HCT116 (cell line): ENCODE results near the gene AIMP1. TPM values are rescaled to one million over a fixed set of nuclear protein-coding genes. Genes with fewer than 3 reads are reported as not detected.

Experiments used
- ATAC-seq: fragments of 200-7000 bp; cut with Tn5 transposase; 2 replicates; pipeline ENCODE4 v1.9.1; 2020; ENCODE audit warnings: mild to moderate bottlenecking, moderate library complexity
- BruUV-seq: library from RNA; stranded (reverse); fragments of 400-500 nt; replicated peaks from 2 replicates; lab custom pipeline; 2021; lab: Mats Ljungman, UMichigan
- CTCF ChIA-PET: fragments of 300-600 bp; sonication (Branson Sonifier 250); formaldehyde crosslinking; loops from one replicate; lab custom pipeline; 2021; ENCODE audit warnings: antibody characterized with exemption; lab: Charles Lee
- POLR2A ChIA-PET: fragments of 300-600, 350-600 bp; sonication (Branson Sonifier 250); formaldehyde crosslinking; loops from one replicate; lab custom pipeline; 2021; ENCODE audit warnings: antibody characterized with exemption; lab: Charles Lee
- RAD21 ChIA-PET, 2 experiments: fragments of 300-600 bp; sonication (Branson Sonifier 250); formaldehyde crosslinking; loops; one replicate each; lab custom pipeline; 2023; ENCODE audit warnings: low total read pairs in 2 of 2; ENCODE audit not compliant: uncharacterized antibody in 2 of 2, unreplicated experiment in 2 of 2, low non-redundant PET in 1 of 2; lab: Charles Lee
- DNase-seq: peaks from one replicate; pipeline ENCODE4 v3.0.0-alpha.2; 2010; ENCODE audit warnings: low read depth, low spot score
- H2AFZ ChIP-seq: fragments of 200-600 bp; shearing (Covaris generic), sonication (generic); 2 replicates; pipeline ENCODE4 v1.6.1; 2017; ENCODE audit warnings: low read depth, mixed run types, mixed read lengths, antibody characterized with exemption, low read length; ENCODE audit not compliant: poor library complexity, severe bottlenecking
- H3K27ac ChIP-seq: 2 replicates; pipeline ENCODE4 v1.5.1; 2012; ENCODE audit warnings: low read depth, low read length
- H3K27me3 ChIP-seq: fragments of 200-600 bp; sonication (generic); 2 replicates; pipeline ENCODE4 v1.6.1; 2016; ENCODE audit warnings: mixed run types, low read length, mixed read lengths; ENCODE audit not compliant: insufficient read depth
- H3K36me3 ChIP-seq, 2 experiments: fragments of 200-500 bp in 1 of 2; fragments of 200-600 bp in 1 of 2; sonication (Bioruptor generic) in 1 of 2; sonication (generic) in 1 of 2; 2 replicates each; pipeline versions ENCODE4 v1.5.1 to v1.6.1; 2014 to 2016; ENCODE audit warnings: low read length in 2 of 2, inconsistent platforms in 1 of 2, mixed read lengths in 1 of 2, mixed run types in 1 of 2; ENCODE audit not compliant: insufficient read depth in 2 of 2, control insufficient read depth in 1 of 2
- H3K4me1 ChIP-seq, 2 experiments: fragments of 200-600 bp in 1 of 2; sonication (generic) in 1 of 2; 2 replicates each; pipeline versions ENCODE4 v1.5.1 to v1.6.1; 2012 to 2017; ENCODE audit warnings: low read length in 2 of 2, inconsistent platforms in 1 of 2, mild to moderate bottlenecking in 1 of 2, mixed read lengths in 1 of 2, mixed run types in 1 of 2, moderate library complexity in 1 of 2; ENCODE audit not compliant: insufficient read depth in 2 of 2, control insufficient read depth in 1 of 2
- H3K4me2 ChIP-seq: fragments of 200-600 bp; sonication (generic); 2 replicates; pipeline ENCODE4 v1.6.1; 2017; ENCODE audit warnings: mixed run types, low read length, mixed read lengths
- H3K4me3 ChIP-seq, 2 experiments: fragments of 200-600 bp in 1 of 2; sonication (generic) in 1 of 2; replicated peaks in 1 of 2; 2 replicates each; pipeline ENCODE4 v1.5.1; 2011 to 2016; ENCODE audit warnings: low read length in 2 of 2, control low read depth in 1 of 2, low read depth in 1 of 2, mild to moderate bottlenecking in 1 of 2, mixed read lengths in 1 of 2, mixed run types in 1 of 2
- H3K79me2 ChIP-seq: fragments of 200-600 bp; sonication (generic); 2 replicates; pipeline ENCODE4 v1.6.1; 2017; ENCODE audit warnings: mild to moderate bottlenecking, mixed run types, low read length, moderate library complexity, mixed read lengths; ENCODE audit not compliant: insufficient read depth
- H3K9ac ChIP-seq: fragments of 200-600 bp; sonication (generic); 2 replicates; pipeline ENCODE4 v1.6.1; 2016; ENCODE audit warnings: low read length, mixed read lengths
- H3K9me2 ChIP-seq: fragments of 200-600 bp; sonication (generic), shearing (Covaris generic); 2 replicates; pipeline ENCODE4 v1.6.1; 2017; ENCODE audit warnings: mixed run types, mild to moderate bottlenecking, moderate library complexity; ENCODE audit not compliant: insufficient read depth
- H3K9me3 ChIP-seq, 2 experiments: fragments of 200-500 bp in 1 of 2; fragments of 200-600 bp in 1 of 2; sonication (Bioruptor generic) in 1 of 2; sonication (generic) in 1 of 2; 2 replicates each; pipeline ENCODE4 v1.6.1; 2014 to 2017; ENCODE audit warnings: low read length in 2 of 2, mixed read lengths in 2 of 2, inconsistent platforms in 1 of 2, low read depth in 1 of 2, mild to moderate bottlenecking in 1 of 2, mixed run types in 1 of 2, moderate library complexity in 1 of 2; ENCODE audit not compliant: control insufficient read depth in 1 of 2, insufficient read depth in 1 of 2
- H4K20me1 ChIP-seq: fragments of 200-600 bp; sonication (generic), shearing (Covaris generic); 2 replicates; pipeline ENCODE4 v1.6.1; 2017; ENCODE audit warnings: mixed run types, mild to moderate bottlenecking, moderate library complexity; ENCODE audit not compliant: insufficient read depth
- CBX3 ChIP-seq: IDR thresholded peaks from 2 replicates; pipeline ENCODE4 v1.6.1; 2012; ENCODE audit warnings: low read depth
- CEBPB ChIP-seq: IDR thresholded peaks from 2 replicates; pipeline ENCODE4 v1.6.1; 2012; ENCODE audit warnings: low read depth
- EGR1 ChIP-seq: IDR thresholded peaks from 2 replicates; pipeline ENCODE4 v1.6.1; 2012; ENCODE audit warnings: low read depth
- ELF1 ChIP-seq: IDR thresholded peaks from 2 replicates; pipeline ENCODE4 v1.6.1; 2012; ENCODE audit warnings: low read depth, borderline replicate concordance
- EZH2 ChIP-seq: fragments of 200-600 bp; sonication (generic); IDR thresholded peaks from 2 replicates; pipeline ENCODE4 v1.6.1; 2017; ENCODE audit warnings: antibody characterized with exemption, mixed run types
- FOSL1 ChIP-seq: IDR thresholded peaks from 2 replicates; pipeline ENCODE4 v1.6.1; 2012; ENCODE audit warnings: low read depth
- MAX ChIP-seq: IDR thresholded peaks from 2 replicates; pipeline ENCODE4 v1.6.1; 2012
- POLR2A ChIP-seq: IDR thresholded peaks from 2 replicates; pipeline ENCODE4 v1.7.0; 2011; ENCODE audit warnings: borderline replicate concordance; ENCODE audit not compliant: insufficient read depth, insufficient read length; ENCODE audit errors: extremely low read depth
- RAD21 ChIP-seq: IDR thresholded peaks from 2 replicates; pipeline ENCODE4 v1.6.1; 2012; ENCODE audit warnings: low read depth, mild to moderate bottlenecking
- SIN3A ChIP-seq: IDR thresholded peaks from 2 replicates; pipeline ENCODE4 v1.6.1; 2012; ENCODE audit warnings: low read depth
- SP1 ChIP-seq: IDR thresholded peaks from 2 replicates; pipeline ENCODE4 v1.6.1; 2012; ENCODE audit warnings: low read depth
- YY1 ChIP-seq: IDR thresholded peaks from 2 replicates; pipeline ENCODE4 v1.6.1; 2011; ENCODE audit warnings: low read length, low read depth, moderate library complexity, mild to moderate bottlenecking; ENCODE audit not compliant: insufficient replicate concordance; ENCODE audit errors: extremely low read depth
- ZBTB33 ChIP-seq: IDR thresholded peaks from 2 replicates; pipeline ENCODE4 v1.6.1; 2011; ENCODE audit warnings: mild to moderate bottlenecking, low read length, moderate library complexity; ENCODE audit not compliant: insufficient replicate concordance; ENCODE audit errors: extremely low read depth
- ZNF274 ChIP-seq: fragments of 200-500 bp; sonication (Bioruptor generic); IDR thresholded peaks from 2 replicates; pipeline ENCODE4 v1.6.1; 2014; ENCODE audit warnings: mild to moderate bottlenecking, low read depth, low read length, inconsistent platforms
- intact Hi-C: fragments of 100-400 bp; cut with micrococcal nuclease; formaldehyde crosslinking; loops from 2 replicates; pipeline ENCODE4 v1.10.0; 2022
- total RNA-seq: library from RNA; stranded (reverse); gene quantifications from one replicate; pipeline ENCODE4 v1.2.1, GENCODE V29; 2021; ENCODE audit not compliant: unreplicated experiment

Gene AIMP1
- total RNA-seq, 1 experiment from 2014 or later: 67.4 TPM

- no peak for TF ChIP-seq ZBTB33
Measured at GRCh38 chr4:106338671-106339070, 22.3 kb downstream of the AIMP1 start (continued).

GRCh38 chr4:106339431-106339830 lies 23.1 kb downstream of the AIMP1 start:
- no peaks in the 10 kb centered on the region for H3K4me1 ChIP-seq
- ChIA-PET CTCF (no interaction called here), RAD21 (no interaction called here), POLR2A (no interaction called here)
- no peak overlapping the region for H3K4me2 ChIP-seq
- H3K79me2 ChIP-seq: peaks cover 57% of the 10 kb centered on the region
- ATAC-seq (no peak), DNase-seq (no peak)
- H4K20me1 ChIP-seq: peaks cover 7% of the 10 kb centered on the region; the same call in 1 of the 2 replicates
- peaks cover 10 to 19% of the 10 kb centered on the region in 2 experiments; a peak in 3 of 4 replicates for H3K36me3 ChIP-seq
- no peak overlapping the region for H2AFZ ChIP-seq
- no peaks in the 10 kb centered on the region for H3K9me3 ChIP-seq
- intact Hi-C loops: no loop called here
- H3K4me3 ChIP-seq: no peak overlapping the region
- no peak overlapping the region for H3K27ac ChIP-seq
- H3K9me2 ChIP-seq: no peaks in the 10 kb centered on the region
- no peak for TF ChIP-seq CEBPB
- TF ChIP-seq SIN3A: no peak
- TF ChIP-seq POLR2A: no peak
- TF ChIP-seq ZNF274: no peak
- TF ChIP-seq ELF1: no peak
- no peak for TF ChIP-seq CBX3
- TF ChIP-seq EGR1: no peak
- no peak for TF ChIP-seq MAX
- TF ChIP-seq YY1: no peak
- no peak for TF ChIP-seq FOSL1
- TF ChIP-seq EZH2: no peak
- no peak for TF ChIP-seq RAD21
- TF ChIP-seq SP1: no peak
- TF ChIP-seq, all 23 proteins: peak for 0
- H3K9ac ChIP-seq: no peak overlapping the region
- BruUV-seq: no TSS peak
- H3K27me3 ChIP-seq: no peaks in the 10 kb centered on the region
